Epithelial cell of esophagus (primary cell): ENCODE results near the gene FGD6.

Experiments
- DNase-seq: peaks from one replicate; pipeline ENCODE4 v3.0.0; 2010; ENCODE audit warnings: low read depth
- H3K4me3 ChIP-seq: 2 replicates; pipeline ENCODE4 v1.5.1; 2011; ENCODE audit warnings: mild to moderate bottlenecking, low read length, control low read depth
- CTCF ChIP-seq: IDR thresholded peaks from 2 replicates; pipeline ENCODE4 v1.5.1; 2011; ENCODE audit warnings: low read depth, mild to moderate bottlenecking, low read length, control low read depth, inconsistent platforms; ENCODE audit not compliant: insufficient read depth; ENCODE audit errors: missing control alignments

Gene FGD6

GRCh38 chr12:95178136-95178535 lies 39.1 kb downstream of the FGD6 start:
- H3K4me3 ChIP-seq: no peak overlapping the region
- peak; percentile 69 for DNase-seq
- TF ChIP-seq CTCF: no peak

- no peak for TF ChIP-seq CTCF
- DNase-seq: no peak
- H3K4me3 ChIP-seq: no peak overlapping the region
Observed at GRCh38 chr12:95177201-95177768, 40.0 kb downstream of the FGD6 start.

- DNase-seq: peak; percentile 96
- no peak for TF ChIP-seq CTCF
- no peak overlapping the region for H3K4me3 ChIP-seq
Observed at GRCh38 chr12:95173392-95174251, 43.6 kb downstream of the FGD6 start.

- TF ChIP-seq CTCF: no peak
- H3K4me3 ChIP-seq: no peak overlapping the region
- peak; percentile 84 for DNase-seq
Observed at GRCh38 chr12:95169368-95169767, 47.9 kb downstream of the FGD6 start.

- no peak for DNase-seq
- no peak for TF ChIP-seq CTCF
- H3K4me3 ChIP-seq: no peak overlapping the region
Observed at GRCh38 chr12:95168746-95169145, 48.5 kb downstream of the FGD6 start.

- H3K4me3 ChIP-seq: no peak overlapping the region
- no peak for DNase-seq
- no peak for TF ChIP-seq CTCF
Observed at GRCh38 chr12:95164656-95165055, 52.6 kb downstream of the FGD6 start.

- TF ChIP-seq CTCF: no peak
- H3K4me3 ChIP-seq: no peak overlapping the region
- no peak for DNase-seq
Observed at GRCh38 chr12:95158919-95159318, 58.3 kb downstream of the FGD6 start.
